GM23338 (cell line): ENCODE measurements around the gene PLEKHB1. TPM values are rescaled to one million over a fixed set of nuclear protein-coding genes. Genes with fewer than 3 reads are reported as not detected.

Experiments
- ATAC-seq: fragments of 200-7000 bp; cut with Tn5 transposase; 3 replicates; pipeline ENCODE4 v1.9.1; 2020
- DNase-seq: peaks from one replicate; pipeline ENCODE4 v3.0.0-alpha.2; 2015; ENCODE audit warnings: low spot score
- H2AFZ ChIP-seq: fragments of 200-600 bp; sonication (generic); 2 replicates; pipeline ENCODE4 v1.8.0; 2016; ENCODE audit warnings: antibody characterized with exemption, mild to moderate bottlenecking, moderate library complexity
- H3F3A ChIP-seq: fragments of 200-600 bp; sonication (generic); replicated peaks from 2 replicates; pipeline ENCODE4 v1.8.0; 2017; ENCODE audit warnings: antibody characterized with exemption, mixed run types, low read depth
- H3K27ac ChIP-seq: fragments of 200-600 bp; sonication (generic); 2 replicates; pipeline ENCODE4 v1.6.1; 2016; ENCODE audit warnings: low read depth
- H3K27me3 ChIP-seq: fragments of 200-600 bp; sonication (generic); 2 replicates; pipeline ENCODE4 v1.8.0; 2016; ENCODE audit warnings: mild to moderate bottlenecking, mixed run types, moderate library complexity; ENCODE audit not compliant: insufficient read depth
- H3K36me3 ChIP-seq: fragments of 200-600 bp; sonication (generic); 2 replicates; pipeline ENCODE4 v1.8.0; 2016; ENCODE audit warnings: mild to moderate bottlenecking; ENCODE audit not compliant: insufficient read depth
- H3K4me1 ChIP-seq: fragments of 200-600 bp; sonication (generic); 2 replicates; pipeline ENCODE4 v1.8.0; 2016; ENCODE audit warnings: mild to moderate bottlenecking, moderate library complexity; ENCODE audit not compliant: insufficient read depth
- H3K4me2 ChIP-seq: fragments of 200-600 bp; sonication (generic); 2 replicates; pipeline ENCODE4 v1.7.1; 2017; ENCODE audit warnings: mixed run types
- H3K4me3 ChIP-seq: fragments of 200-600 bp; sonication (generic); 2 replicates; pipeline ENCODE4 v1.6.1; 2016; ENCODE audit warnings: mixed run types
- H3K79me2 ChIP-seq: fragments of 200-600 bp; sonication (generic); replicated peaks from 2 replicates; pipeline ENCODE4 v1.8.0; 2017; ENCODE audit warnings: mild to moderate bottlenecking; ENCODE audit not compliant: insufficient read depth
- H3K9me2 ChIP-seq: fragments of 200-600 bp; sonication (generic); 2 replicates; pipeline ENCODE4 v1.8.0; 2017; ENCODE audit not compliant: insufficient read depth
- H4K20me1 ChIP-seq: fragments of 200-600 bp; sonication (generic); replicated peaks from 2 replicates; pipeline ENCODE4 v1.8.0; 2017; ENCODE audit warnings: mild to moderate bottlenecking; ENCODE audit not compliant: insufficient read depth
- H3K27ac Mint-ChIP-seq: 2 replicates; pipeline ENCODE4 v1.8.0; 2020; ENCODE audit warnings: inconsistent platforms, mild to moderate bottlenecking, moderate library complexity, mixed read lengths
- H3K27me3 Mint-ChIP-seq: 3 replicates; pipeline ENCODE4 v1.8.0; 2022; ENCODE audit warnings: low read depth, mild to moderate bottlenecking, moderate library complexity, mixed read lengths, inconsistent platforms; ENCODE audit not compliant: insufficient read depth, poor library complexity
- H3K36me3 Mint-ChIP-seq: 3 replicates; pipeline ENCODE4 v1.8.0; 2021; ENCODE audit warnings: low read depth, mild to moderate bottlenecking, inconsistent platforms, moderate library complexity, mixed read lengths
- H3K4me1 Mint-ChIP-seq: 3 replicates; pipeline ENCODE4 v1.8.0; 2020; ENCODE audit warnings: mild to moderate bottlenecking, inconsistent platforms, mixed read lengths
- H3K4me3 Mint-ChIP-seq: 3 replicates; pipeline ENCODE4 v1.8.0; 2021; ENCODE audit warnings: moderate library complexity, mild to moderate bottlenecking, inconsistent platforms, mixed read lengths
- H3K9me3 Mint-ChIP-seq: 3 replicates; pipeline ENCODE4 v1.8.0; 2020; ENCODE audit warnings: moderate library complexity, mild to moderate bottlenecking, inconsistent platforms, mixed read lengths
- CREB1 ChIP-seq: fragments of 250-450 bp; sonication (Bioruptor Pico); IDR thresholded peaks from 2 replicates; pipeline ENCODE4 v1.5.0; 2020; ENCODE audit warnings: low read depth, mild to moderate bottlenecking, moderate library complexity
- ETS1 ChIP-seq: IDR thresholded peaks from 2 replicates; pipeline ENCODE4 v1.6.1; 2016; ENCODE audit warnings: antibody characterized with exemption
- EZH2 ChIP-seq: fragments of 200-600 bp; sonication (generic); IDR thresholded peaks from one replicate; pipeline ENCODE4 v1.8.0; 2017; ENCODE audit warnings: antibody characterized with exemption, mild to moderate bottlenecking, low read depth; ENCODE audit not compliant: unreplicated experiment
- EZH2phosphoT487 ChIP-seq: fragments of 200-600 bp; sonication (generic); IDR thresholded peaks from one replicate; pipeline ENCODE4 v1.8.1; 2018; ENCODE audit warnings: antibody characterized with exemption; ENCODE audit not compliant: unreplicated experiment
- JUNB ChIP-seq: IDR thresholded peaks from one replicate; pipeline ENCODE4 v1.6.1; 2016; ENCODE audit warnings: antibody characterized with exemption; ENCODE audit not compliant: unreplicated experiment
- NANOG ChIP-seq: IDR thresholded peaks from 2 replicates; pipeline ENCODE4 v1.6.1; 2016; ENCODE audit warnings: antibody characterized with exemption, borderline replicate concordance
- POLR2AphosphoS5 ChIP-seq: IDR thresholded peaks from 2 replicates; pipeline ENCODE4 v1.6.1; 2016; ENCODE audit warnings: antibody characterized with exemption, low read depth
- STAT1 ChIP-seq: IDR thresholded peaks from one replicate; pipeline ENCODE4 v1.6.1; 2016; ENCODE audit warnings: antibody characterized with exemption; ENCODE audit not compliant: unreplicated experiment
- ZNF114 ChIP-seq: fragments of 250-450 bp; sonication (Bioruptor Pico); IDR thresholded peaks from 2 replicates; pipeline ENCODE4 v1.5.0; 2020; ENCODE audit warnings: mild to moderate bottlenecking, moderate library complexity
- ZNF331 ChIP-seq: fragments of 250-450 bp; sonication (Bioruptor Pico); IDR thresholded peaks from 2 replicates; pipeline ENCODE4 v1.5.0; 2020; ENCODE audit warnings: low read depth, mild to moderate bottlenecking, moderate library complexity
- polyA plus RNA-seq: library from polyadenylated mRNA; unstranded; fragments of >200 nt; fragmentation: Nextera tagmentation; extraction: Ambion mirVana; gene quantifications from 2 replicates; pipeline ENCODE4 v1.2.1, GENCODE V29; 2016
- total RNA-seq: library from RNA; depleted of rRNA; stranded (reverse); fragments of >200 nt; shearing (Covaris generic); gene quantifications from 2 replicates; pipeline ENCODE4 v1.2.3, GENCODE V29; 2014
- TF ChIP-seq, protein P1 (sequence below): IDR thresholded peaks from one replicate; pipeline ENCODE4 v1.6.1; 2018; ENCODE audit warnings: antibody characterized with exemption; ENCODE audit not compliant: unreplicated experiment

PLEKHB1 gene
- total and polyA plus RNA-seq, 2 experiments from 2014 or later, result 20.1 to 20.8 TPM

GRCh38 chr11:73622926-73623593 is 23.3 kb upstream of the PLEKHB1 start:
- no peaks in the 10 kb centered on the region for H3K9me2 ChIP-seq
- no peaks in the 10 kb centered on the region for H3K36me3 ChIP-seq
- TF ChIP-seq, protein P1, sequence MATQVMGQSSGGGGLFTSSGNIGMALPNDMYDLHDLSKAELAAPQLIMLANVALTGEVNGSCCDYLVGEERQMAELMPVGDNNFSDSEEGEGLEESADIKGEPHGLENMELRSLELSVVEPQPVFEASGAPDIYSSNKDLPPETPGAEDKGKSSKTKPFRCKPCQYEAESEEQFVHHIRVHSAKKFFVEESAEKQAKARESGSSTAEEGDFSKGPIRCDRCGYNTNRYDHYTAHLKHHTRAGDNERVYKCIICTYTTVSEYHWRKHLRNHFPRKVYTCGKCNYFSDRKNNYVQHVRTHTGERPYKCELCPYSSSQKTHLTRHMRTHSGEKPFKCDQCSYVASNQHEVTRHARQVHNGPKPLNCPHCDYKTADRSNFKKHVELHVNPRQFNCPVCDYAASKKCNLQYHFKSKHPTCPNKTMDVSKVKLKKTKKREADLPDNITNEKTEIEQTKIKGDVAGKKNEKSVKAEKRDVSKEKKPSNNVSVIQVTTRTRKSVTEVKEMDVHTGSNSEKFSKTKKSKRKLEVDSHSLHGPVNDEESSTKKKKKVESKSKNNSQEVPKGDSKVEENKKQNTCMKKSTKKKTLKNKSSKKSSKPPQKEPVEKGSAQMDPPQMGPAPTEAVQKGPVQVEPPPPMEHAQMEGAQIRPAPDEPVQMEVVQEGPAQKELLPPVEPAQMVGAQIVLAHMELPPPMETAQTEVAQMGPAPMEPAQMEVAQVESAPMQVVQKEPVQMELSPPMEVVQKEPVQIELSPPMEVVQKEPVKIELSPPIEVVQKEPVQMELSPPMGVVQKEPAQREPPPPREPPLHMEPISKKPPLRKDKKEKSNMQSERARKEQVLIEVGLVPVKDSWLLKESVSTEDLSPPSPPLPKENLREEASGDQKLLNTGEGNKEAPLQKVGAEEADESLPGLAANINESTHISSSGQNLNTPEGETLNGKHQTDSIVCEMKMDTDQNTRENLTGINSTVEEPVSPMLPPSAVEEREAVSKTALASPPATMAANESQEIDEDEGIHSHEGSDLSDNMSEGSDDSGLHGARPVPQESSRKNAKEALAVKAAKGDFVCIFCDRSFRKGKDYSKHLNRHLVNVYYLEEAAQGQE, result no peak
- TF ChIP-seq POLR2AphosphoS5 (no peak), ZNF114 (CRISPR knock-in tag) (no peak), ETS1 (no peak), CREB1 (CRISPR knock-in tag) (no peak), JUNB (no peak), EZH2 (no peak), EZH2phosphoT487 (no peak), STAT1 (no peak), ZNF331 (CRISPR knock-in tag) (no peak), NANOG (no peak)
- peaks cover 3% of the 10 kb centered on the region; the same call in 1 of the 2 replicates for H3F3A ChIP-seq
- H3K4me1 ChIP-seq, result peaks cover 2% of the 10 kb centered on the region; the same call in 1 of the 2 replicates
- no peak overlapping the region for H3K27ac ChIP-seq
- Mint-ChIP-seq H3K9me3 (no peaks in the 10 kb centered on the region; the same call in 2 of the 3 replicates), H3K4me1 (peaks cover 5% of the 10 kb centered on the region), H3K36me3 (no peaks in the 10 kb centered on the region), H3K4me3 (no peak overlapping the region), H3K27me3 (peaks cover 26% of the 10 kb centered on the region), H3K27ac (no peak overlapping the region; the same call in 1 of the 2 replicates)
- no peak for DNase-seq
- peaks cover 52% of the 10 kb centered on the region for H3K27me3 ChIP-seq
- 0 out of 2 replicates have a peak, but pooled peaks cover 1% of the 10 kb centered on the region for H4K20me1 ChIP-seq
- no peak for ATAC-seq
- no peak overlapping the region for H2AFZ ChIP-seq
- no peak overlapping the region for H3K4me2 ChIP-seq
- no peak overlapping the region for H3K4me3 ChIP-seq
- no peaks in the 10 kb centered on the region for H3K79me2 ChIP-seq

DNA sequence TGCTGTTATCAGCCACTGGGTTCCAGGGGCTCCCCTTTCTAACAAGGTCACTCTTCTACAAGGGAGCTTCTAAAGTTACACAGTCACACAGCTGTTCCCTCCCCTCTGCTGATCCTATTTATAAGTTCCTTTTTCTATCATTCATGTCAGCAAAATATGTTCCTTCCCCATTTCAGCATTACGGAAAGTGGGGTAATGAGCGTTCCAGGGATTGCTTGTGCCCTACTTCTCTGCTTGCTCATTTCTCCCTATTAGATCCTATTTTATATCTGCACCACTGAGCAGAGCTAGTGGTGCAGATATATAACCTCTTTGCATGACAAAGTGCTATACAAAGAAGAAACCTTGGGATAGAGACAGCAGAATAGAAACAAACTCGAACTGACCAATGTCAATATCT is 22.7 kb upstream of the PLEKHB1 start:
- Mint-ChIP-seq H3K27ac (no peak overlapping the region), H3K4me1 (peaks cover 11% of the 10 kb centered on the region), H3K4me3 (no peak overlapping the region), H3K27me3 (peaks cover 32% of the 10 kb centered on the region), H3K9me3 (no peaks in the 10 kb centered on the region; the same call in 2 of the 3 replicates), H3K36me3 (no peaks in the 10 kb centered on the region)
- no peaks in the 10 kb centered on the region for H3K79me2 ChIP-seq
- ATAC-seq, result no peak
- H4K20me1 ChIP-seq, result 0 out of 2 replicates have a peak, but pooled peaks cover 4% of the 10 kb centered on the region
- H3K4me2 ChIP-seq, result no peak overlapping the region
- no peaks in the 10 kb centered on the region for H3K9me2 ChIP-seq
- no peak overlapping the region for H3K27ac ChIP-seq
- no peak for DNase-seq
- H3K4me1 ChIP-seq, result peaks cover 8% of the 10 kb centered on the region; the same call in 1 of the 2 replicates
- H3K4me3 ChIP-seq, result no peak overlapping the region
- H3K36me3 ChIP-seq, result no peaks in the 10 kb centered on the region
- peaks cover 58% of the 10 kb centered on the region for H3K27me3 ChIP-seq
- peaks cover 6% of the 10 kb centered on the region; the same call in 1 of the 2 replicates for H3F3A ChIP-seq
- no peak overlapping the region for H2AFZ ChIP-seq
- TF ChIP-seq NANOG (no peak), ETS1 (no peak)
